PC-3 (cell line): ENCODE data around the gene SUV39H1.

Experiments
- EZH2 ChIP-seq: fragments of 300-600 bp; sonication (generic); IDR thresholded peaks from one replicate; pipeline ENCODE4 v1.6.1; 2017; ENCODE audit warnings: antibody characterized with exemption, mild to moderate bottlenecking, low read length; ENCODE audit not compliant: unreplicated experiment
- EZH2phosphoT487 ChIP-seq: fragments of 300-600 bp; sonication (generic); IDR thresholded peaks from 2 replicates; pipeline ENCODE4 v1.6.1; 2018; ENCODE audit warnings: mild to moderate bottlenecking, antibody characterized with exemption, low read length, borderline replicate concordance
- TF ChIP-seq, protein P1 (sequence below): fragments of 300-600 bp; sonication (generic); conservative IDR thresholded peaks from 2 replicates; pipeline ENCODE4 v1.5.1; 2017; ENCODE audit warnings: antibody characterized with exemption, low read depth, mild to moderate bottlenecking, low read length

DNA sequence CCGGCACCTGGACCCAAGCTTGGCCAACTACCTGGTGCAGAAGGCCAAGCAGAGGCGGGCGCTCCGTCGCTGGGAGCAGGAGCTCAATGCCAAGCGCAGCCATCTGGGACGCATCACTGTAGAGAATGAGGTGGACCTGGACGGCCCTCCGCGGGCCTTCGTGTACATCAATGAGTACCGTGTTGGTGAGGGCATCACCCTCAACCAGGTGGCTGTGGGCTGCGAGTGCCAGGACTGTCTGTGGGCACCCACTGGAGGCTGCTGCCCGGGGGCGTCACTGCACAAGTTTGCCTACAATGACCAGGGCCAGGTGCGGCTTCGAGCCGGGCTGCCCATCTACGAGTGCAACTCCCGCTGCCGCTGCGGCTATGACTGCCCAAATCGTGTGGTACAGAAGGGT lies 3.7 kb downstream of the SUV39H1 start:
- TF ChIP-seq, protein P1, sequence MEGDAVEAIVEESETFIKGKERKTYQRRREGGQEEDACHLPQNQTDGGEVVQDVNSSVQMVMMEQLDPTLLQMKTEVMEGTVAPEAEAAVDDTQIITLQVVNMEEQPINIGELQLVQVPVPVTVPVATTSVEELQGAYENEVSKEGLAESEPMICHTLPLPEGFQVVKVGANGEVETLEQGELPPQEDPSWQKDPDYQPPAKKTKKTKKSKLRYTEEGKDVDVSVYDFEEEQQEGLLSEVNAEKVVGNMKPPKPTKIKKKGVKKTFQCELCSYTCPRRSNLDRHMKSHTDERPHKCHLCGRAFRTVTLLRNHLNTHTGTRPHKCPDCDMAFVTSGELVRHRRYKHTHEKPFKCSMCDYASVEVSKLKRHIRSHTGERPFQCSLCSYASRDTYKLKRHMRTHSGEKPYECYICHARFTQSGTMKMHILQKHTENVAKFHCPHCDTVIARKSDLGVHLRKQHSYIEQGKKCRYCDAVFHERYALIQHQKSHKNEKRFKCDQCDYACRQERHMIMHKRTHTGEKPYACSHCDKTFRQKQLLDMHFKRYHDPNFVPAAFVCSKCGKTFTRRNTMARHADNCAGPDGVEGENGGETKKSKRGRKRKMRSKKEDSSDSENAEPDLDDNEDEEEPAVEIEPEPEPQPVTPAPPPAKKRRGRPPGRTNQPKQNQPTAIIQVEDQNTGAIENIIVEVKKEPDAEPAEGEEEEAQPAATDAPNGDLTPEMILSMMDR: no peak
- no peak for TF ChIP-seq EZH2
- no peak for TF ChIP-seq EZH2phosphoT487
